RPMI8226 (cell line): Measurements from ENCODE around the gene CAPNS1.
"Not testable (repeated sequence)": the region's sequence is repeated elsewhere in the genome, so short reads cannot be mapped to it uniquely, and the experiment has no call there.

Experiments
- DNase-seq: peaks from one replicate; pipeline ENCODE4 v3.0.0-alpha.2; 2015

CAPNS1 gene

GRCh38 chr19:36114721-36115452 lies 25.0 kb upstream of the CAPNS1 start, which contains the start of gene POLR2I:
Gene POLR2I (minus strand): TSS chr19:36114875. CDS start chr19:36114856, 19 bp downstream.
- peak; percentile 96 for DNase-seq

- no peak for DNase-seq
Measured at GRCh38 chr19:36115453-36116343, 24.2 kb upstream of the CAPNS1 start, which contains the start of gene TBCB. Gene TBCB (plus strand): TSS chr19:36115468. CDS start chr19:36115561, 93 bp downstream.

GRCh38 chr19:36116344-36116637 lies 23.6 kb upstream of the CAPNS1 start:
- DNase-seq = no peak

- DNase-seq = no peak
Measured at GRCh38 chr19:36120092-36120983, 19.5 kb upstream of the CAPNS1 start.

GRCh38 chr19:36120984-36121358 lies 18.9 kb upstream of the CAPNS1 start:
- DNase-seq = no peak

- DNase-seq = no peak
Measured at GRCh38 chr19:36121486-36122124, 18.3 kb upstream of the CAPNS1 start.

GRCh38 chr19:36125557-36125956 lies 14.3 kb upstream of the CAPNS1 start:
- DNase-seq = no peak

- no peak for DNase-seq
Measured at GRCh38 chr19:36128392-36128736, 11.5 kb upstream of the CAPNS1 start.

- not testable (repeated sequence) for DNase-seq
Measured at GRCh38 chr19:36131221-36131620, 8.6 kb upstream of the CAPNS1 start.

GRCh38 chr19:36134867-36135266 lies 5.0 kb upstream of the CAPNS1 start:
- not testable (repeated sequence) for DNase-seq

- DNase-seq = peak; percentile 68
Measured at GRCh38 chr19:36136964-36137686, 2.7 kb upstream of the CAPNS1 start.

- DNase-seq = no peak
Measured at GRCh38 chr19:36139120-36139472, 770 bp upstream of the CAPNS1 start.

- peak; percentile 40 for DNase-seq
Measured at GRCh38 chr19:36140304-36141038, 605 bp downstream of the CAPNS1 start.

- DNase-seq = peak; percentile 76
Measured at GRCh38 chr19:36141039-36141927, 1.4 kb downstream of the CAPNS1 start.

- no peak for DNase-seq
Measured at GRCh38 chr19:36142046-36142445, 2.2 kb downstream of the CAPNS1 start.

- no peak for DNase-seq
Measured at GRCh38 chr19:36142496-36142895, 2.6 kb downstream of the CAPNS1 start.

GRCh38 chr19:36144624-36145023 lies 4.8 kb downstream of the CAPNS1 start:
- DNase-seq = no peak

GRCh38 chr19:36149673-36150406 lies 10.0 kb downstream of the CAPNS1 start:
- no peak for DNase-seq

- no peak for DNase-seq
Measured at GRCh38 chr19:36150586-36150985, 10.7 kb downstream of the CAPNS1 start.
